SK-N-SH treated with all-trans-retinoic acid at 6 μM for 48 hours (cell line): ENCODE results near the gene ACOXL.

Source experiments
- ATAC-seq: fragments of 200-7000 bp; cut with Tn5 transposase; 3 replicates; pipeline ENCODE4 v1.9.1; 2020; ENCODE audit warnings: mild to moderate bottlenecking, moderate library complexity
- BACH2 ChIP-seq: fragments of 250-450 bp; sonication (Bioruptor Pico); IDR thresholded peaks from 2 replicates; pipeline ENCODE4 v1.9.0; 2021; ENCODE audit warnings: mild to moderate bottlenecking, borderline replicate concordance
- CSDC2 ChIP-seq: fragments of 250-450 bp; sonication (Bioruptor Pico); IDR thresholded peaks from 2 replicates; pipeline ENCODE4 v1.5.0; 2020; ENCODE audit warnings: mild to moderate bottlenecking, moderate library complexity
- CSRNP3 ChIP-seq: fragments of 250-450 bp; sonication (Bioruptor Pico); IDR thresholded peaks from 2 replicates; pipeline ENCODE4 v1.5.1; 2021; ENCODE audit warnings: mild to moderate bottlenecking, moderate library complexity
- ESRRG ChIP-seq: fragments of 250-450 bp; sonication (Bioruptor Pico); IDR thresholded peaks from 2 replicates; pipeline ENCODE4 v1.6.1; 2021; ENCODE audit warnings: mild to moderate bottlenecking
- GLIS3 ChIP-seq: fragments of 250-450 bp; sonication (Bioruptor Pico); IDR thresholded peaks from 2 replicates; pipeline ENCODE4 v1.5.0; 2020; ENCODE audit warnings: mild to moderate bottlenecking, moderate library complexity
- ISL1 ChIP-seq: fragments of 250-450 bp; sonication (Bioruptor Pico); IDR thresholded peaks from 2 replicates; pipeline ENCODE4 v2.1.2; 2022; ENCODE audit warnings: mild to moderate bottlenecking, moderate library complexity
- POU6F1 ChIP-seq: fragments of 250-450 bp; sonication (Bioruptor Pico); IDR thresholded peaks from 2 replicates; pipeline ENCODE4 v1.8.0; 2021; ENCODE audit warnings: low read depth, mild to moderate bottlenecking, moderate library complexity, borderline replicate concordance
- PPARA ChIP-seq: fragments of 250-450 bp; sonication (Bioruptor Pico); IDR thresholded peaks from 2 replicates; pipeline ENCODE4 v1.5.0; 2020; ENCODE audit warnings: mild to moderate bottlenecking, borderline replicate concordance
- RARB ChIP-seq: fragments of 250-450 bp; sonication (Bioruptor Pico); IDR thresholded peaks from 2 replicates; pipeline ENCODE4 v1.8.0; 2021; ENCODE audit warnings: mild to moderate bottlenecking, moderate library complexity
- SNAI2 ChIP-seq: fragments of 250-450 bp; sonication (Bioruptor Pico); IDR thresholded peaks from 2 replicates; pipeline ENCODE4 v1.5.0; 2020; ENCODE audit warnings: mild to moderate bottlenecking, moderate library complexity
- TCF4 ChIP-seq: fragments of 250-450 bp; sonication (Bioruptor Pico); IDR thresholded peaks from 2 replicates; pipeline ENCODE4 v1.8.0; 2021; ENCODE audit warnings: mild to moderate bottlenecking, moderate library complexity, borderline replicate concordance
- TOX ChIP-seq: fragments of 250-450 bp; sonication (Bioruptor Pico); IDR thresholded peaks from 2 replicates; pipeline ENCODE4 v1.8.0; 2021; ENCODE audit warnings: mild to moderate bottlenecking, moderate library complexity, borderline replicate concordance
- ZFP30 ChIP-seq: fragments of 450-650 bp; formaldehyde crosslinking; IDR thresholded peaks from 2 replicates; pipeline ENCODE4 v1.5.0; 2022; ENCODE audit warnings: mild to moderate bottlenecking, moderate library complexity
- ZNF565 ChIP-seq: fragments of 450-650 bp; formaldehyde crosslinking; conservative IDR thresholded peaks from 2 replicates; pipeline ENCODE4 v1.5.0; 2020; ENCODE audit warnings: low read depth, mild to moderate bottlenecking, moderate library complexity
- ZNF70 ChIP-seq: fragments of 450-650 bp; formaldehyde crosslinking; IDR thresholded peaks from 2 replicates; pipeline ENCODE4 v1.5.0; 2020; ENCODE audit warnings: mild to moderate bottlenecking, moderate library complexity
- ZNF8 ChIP-seq: fragments of 450-650 bp; formaldehyde crosslinking; IDR thresholded peaks from 2 replicates; pipeline ENCODE4 v1.5.0; 2020; ENCODE audit warnings: mild to moderate bottlenecking, moderate library complexity
- TF ChIP-seq, protein P1 (sequence below): fragments of 250-450 bp; sonication (Bioruptor Pico); IDR thresholded peaks from 2 replicates; pipeline ENCODE4 v1.5.0; 2020; ENCODE audit warnings: mild to moderate bottlenecking, moderate library complexity
- TF ChIP-seq, protein P2 (sequence below): fragments of 250-450 bp; sonication (Bioruptor Pico); IDR thresholded peaks from 2 replicates; pipeline ENCODE4 v1.8.0; 2020; ENCODE audit warnings: mild to moderate bottlenecking, moderate library complexity, borderline replicate concordance

ACOXL gene

DNA sequence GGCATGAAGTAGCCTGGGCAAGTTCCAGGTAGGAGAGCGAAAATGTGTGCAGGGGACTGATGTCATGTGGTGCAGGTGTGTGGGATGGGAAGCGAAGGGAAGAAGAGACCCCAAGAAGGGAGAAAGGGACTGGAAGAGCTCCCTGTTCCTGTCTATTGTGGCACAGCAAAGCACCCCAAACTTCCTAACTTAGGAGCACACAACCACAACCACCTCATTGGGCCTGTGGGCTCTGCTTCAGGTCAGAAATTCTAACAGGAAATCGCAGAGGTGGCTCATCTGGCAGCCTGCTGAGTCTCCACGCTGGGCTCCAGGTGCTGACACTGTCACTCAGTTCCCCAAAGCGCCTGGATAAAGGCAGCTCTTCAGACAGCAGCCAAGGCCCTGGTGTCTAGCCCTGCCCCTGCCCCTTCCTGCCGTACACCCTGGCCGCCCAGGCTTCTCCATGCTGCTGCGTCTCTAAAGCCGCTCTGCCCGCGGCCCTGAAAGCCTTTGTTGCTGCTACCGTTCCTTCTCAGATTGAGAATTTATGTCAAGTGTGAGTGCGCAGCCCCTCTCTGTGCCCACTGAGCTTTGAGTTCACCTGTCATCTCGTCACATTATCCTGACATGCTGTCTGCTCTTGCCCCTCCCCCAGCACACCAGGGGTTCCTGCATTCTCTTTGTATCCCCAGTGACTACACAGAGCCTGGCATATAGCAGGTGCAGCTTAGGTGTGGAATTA lies 248.1 kb downstream of the ACOXL start (continued):
- TF ChIP-seq CSRNP3 (CRISPR knock-in tag) (no peak), POU6F1 (CRISPR knock-in tag) (no peak), GLIS3 (CRISPR knock-in tag) (no peak), CSDC2 (no peak), ZNF70 (CRISPR knock-in tag) (no peak), RARB (no peak), SNAI2 (no peak), BACH2 (CRISPR knock-in tag) (no peak)
- TF ChIP-seq, all 23 proteins: peak for 0

DNA sequence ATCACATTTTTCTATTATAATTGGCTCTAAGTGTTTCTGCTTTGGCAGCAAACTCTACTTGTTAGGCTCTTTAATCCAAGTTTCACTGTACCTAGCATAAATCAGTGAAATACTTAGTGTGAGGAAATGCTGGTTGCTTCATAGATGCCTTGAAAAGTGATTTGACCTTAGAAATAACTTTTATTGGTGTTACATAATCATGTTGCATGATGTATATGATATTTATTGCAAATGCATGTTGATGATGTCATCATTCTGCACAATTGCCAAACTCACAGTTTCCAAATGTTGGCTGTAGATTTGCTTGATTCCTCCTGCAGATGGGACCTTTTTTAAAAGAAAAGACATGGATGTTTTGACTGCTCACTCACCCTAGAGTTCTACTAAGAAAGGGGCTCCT lies 250.8 kb downstream of the ACOXL start:
- ATAC-seq, result no peak
- TF ChIP-seq TOX (CRISPR knock-in tag) (no peak), PPARA (CRISPR knock-in tag) (no peak), ISL1 (CRISPR knock-in tag) (0 out of 2 replicates have a peak, but pooled peaks have one; percentile 12)

DNA sequence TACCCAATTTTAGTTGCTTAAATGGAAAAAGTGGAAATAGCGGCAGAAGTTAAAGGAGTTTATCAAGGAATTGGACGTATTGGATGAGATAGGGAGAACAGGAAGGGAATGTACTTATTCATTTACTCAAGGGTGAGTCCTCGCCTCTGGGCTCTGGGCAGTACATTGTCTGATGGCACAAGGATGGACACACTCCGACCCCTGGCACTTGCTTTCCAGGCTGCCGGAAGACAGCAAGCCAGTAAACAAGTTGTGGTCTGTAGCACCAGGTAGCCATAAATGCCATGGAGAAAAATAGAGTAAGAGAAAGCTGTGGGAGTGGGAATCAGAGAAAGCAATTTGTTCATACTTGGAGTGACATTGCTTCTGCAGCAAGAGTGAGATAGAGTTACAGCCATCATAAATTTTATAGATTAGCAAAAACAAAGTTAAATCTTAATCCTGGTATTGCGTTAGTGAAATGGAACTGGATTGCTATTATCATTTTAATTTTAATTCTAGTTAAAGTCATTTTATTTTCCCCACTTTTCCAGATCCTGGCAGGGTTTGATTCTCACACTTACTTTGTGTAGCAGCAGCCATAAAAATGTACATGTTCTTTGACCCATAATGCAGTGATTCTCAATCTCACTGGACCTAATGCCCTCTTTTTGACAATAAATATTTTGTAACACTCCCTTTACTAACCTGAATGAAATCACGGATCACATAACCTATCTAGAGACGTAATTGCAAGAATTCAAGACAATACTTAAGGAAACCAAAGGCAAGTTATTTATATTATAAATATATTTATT lies 252.5 kb downstream of the ACOXL start:
- ATAC-seq, result no peak
- no peak for TF ChIP-seq ZFP30 (CRISPR knock-in tag)
- no peak for TF ChIP-seq TOX (CRISPR knock-in tag)
- no peak for TF ChIP-seq RARB
- TF ChIP-seq, protein P1, sequence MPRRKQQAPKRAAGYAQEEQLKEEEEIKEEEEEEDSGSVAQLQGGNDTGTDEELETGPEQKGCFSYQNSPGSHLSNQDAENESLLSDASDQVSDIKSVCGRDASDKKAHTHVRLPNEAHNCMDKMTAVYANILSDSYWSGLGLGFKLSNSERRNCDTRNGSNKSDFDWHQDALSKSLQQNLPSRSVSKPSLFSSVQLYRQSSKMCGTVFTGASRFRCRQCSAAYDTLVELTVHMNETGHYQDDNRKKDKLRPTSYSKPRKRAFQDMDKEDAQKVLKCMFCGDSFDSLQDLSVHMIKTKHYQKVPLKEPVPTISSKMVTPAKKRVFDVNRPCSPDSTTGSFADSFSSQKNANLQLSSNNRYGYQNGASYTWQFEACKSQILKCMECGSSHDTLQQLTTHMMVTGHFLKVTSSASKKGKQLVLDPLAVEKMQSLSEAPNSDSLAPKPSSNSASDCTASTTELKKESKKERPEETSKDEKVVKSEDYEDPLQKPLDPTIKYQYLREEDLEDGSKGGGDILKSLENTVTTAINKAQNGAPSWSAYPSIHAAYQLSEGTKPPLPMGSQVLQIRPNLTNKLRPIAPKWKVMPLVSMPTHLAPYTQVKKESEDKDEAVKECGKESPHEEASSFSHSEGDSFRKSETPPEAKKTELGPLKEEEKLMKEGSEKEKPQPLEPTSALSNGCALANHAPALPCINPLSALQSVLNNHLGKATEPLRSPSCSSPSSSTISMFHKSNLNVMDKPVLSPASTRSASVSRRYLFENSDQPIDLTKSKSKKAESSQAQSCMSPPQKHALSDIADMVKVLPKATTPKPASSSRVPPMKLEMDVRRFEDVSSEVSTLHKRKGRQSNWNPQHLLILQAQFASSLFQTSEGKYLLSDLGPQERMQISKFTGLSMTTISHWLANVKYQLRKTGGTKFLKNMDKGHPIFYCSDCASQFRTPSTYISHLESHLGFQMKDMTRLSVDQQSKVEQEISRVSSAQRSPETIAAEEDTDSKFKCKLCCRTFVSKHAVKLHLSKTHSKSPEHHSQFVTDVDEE, result no peak
- no peak for TF ChIP-seq ZNF8 (CRISPR knock-in tag)
- no peak for TF ChIP-seq GLIS3 (CRISPR knock-in tag)
- TF ChIP-seq PPARA (CRISPR knock-in tag), result no peak
- TF ChIP-seq ISL1 (CRISPR knock-in tag), result no peak
- TF ChIP-seq, all 23 proteins: peak for 0

- no peak for TF ChIP-seq ZNF565
- no peak for TF ChIP-seq ISL1 (CRISPR knock-in tag)
- no peak for TF ChIP-seq CSDC2
- TF ChIP-seq ZFP30 (CRISPR knock-in tag), result no peak
- no peak for TF ChIP-seq CSRNP3 (CRISPR knock-in tag)
- TF ChIP-seq POU6F1 (CRISPR knock-in tag), result no peak
- TF ChIP-seq TCF4, result no peak
- no peak for TF ChIP-seq BACH2 (CRISPR knock-in tag)
- TF ChIP-seq, protein P2, sequence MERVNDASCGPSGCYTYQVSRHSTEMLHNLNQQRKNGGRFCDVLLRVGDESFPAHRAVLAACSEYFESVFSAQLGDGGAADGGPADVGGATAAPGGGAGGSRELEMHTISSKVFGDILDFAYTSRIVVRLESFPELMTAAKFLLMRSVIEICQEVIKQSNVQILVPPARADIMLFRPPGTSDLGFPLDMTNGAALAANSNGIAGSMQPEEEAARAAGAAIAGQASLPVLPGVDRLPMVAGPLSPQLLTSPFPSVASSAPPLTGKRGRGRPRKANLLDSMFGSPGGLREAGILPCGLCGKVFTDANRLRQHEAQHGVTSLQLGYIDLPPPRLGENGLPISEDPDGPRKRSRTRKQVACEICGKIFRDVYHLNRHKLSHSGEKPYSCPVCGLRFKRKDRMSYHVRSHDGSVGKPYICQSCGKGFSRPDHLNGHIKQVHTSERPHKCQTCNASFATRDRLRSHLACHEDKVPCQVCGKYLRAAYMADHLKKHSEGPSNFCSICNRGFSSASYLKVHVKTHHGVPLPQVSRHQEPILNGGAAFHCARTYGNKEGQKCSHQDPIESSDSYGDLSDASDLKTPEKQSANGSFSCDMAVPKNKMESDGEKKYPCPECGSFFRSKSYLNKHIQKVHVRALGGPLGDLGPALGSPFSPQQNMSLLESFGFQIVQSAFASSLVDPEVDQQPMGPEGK (CRISPR knock-in tag), result no peak
- TF ChIP-seq ZNF70 (CRISPR knock-in tag), result no peak
- no peak for TF ChIP-seq PPARA (CRISPR knock-in tag)
- TF ChIP-seq GLIS3 (CRISPR knock-in tag), result no peak
- no peak for TF ChIP-seq ESRRG (CRISPR knock-in tag)
- ATAC-seq, result no peak
These were observed 258.1 kb downstream of the ACOXL start for GRCh38 chr2:110990440-110990839.
